H9 (cell line): ENCODE results near the gene SIN3A. TPM values are rescaled to one million over a fixed set of nuclear protein-coding genes. Genes with fewer than 3 reads are reported as not detected.

Experiments used
- DNase-seq: peaks from one replicate; pipeline ENCODE4 v3.0.0-alpha.2; 2017
- H2AFZ ChIP-seq: one replicate; pipeline ENCODE4 v1.6.1; 2013; ENCODE audit warnings: mild to moderate bottlenecking, low read length, control low read depth, moderate library complexity
- H2AK5ac ChIP-seq: 2 replicates; pipeline ENCODE4 v1.6.1; 2013; ENCODE audit warnings: low read length, control low read depth, mixed read lengths; ENCODE audit not compliant: insufficient read length
- H2BK120ac ChIP-seq: one replicate; pipeline ENCODE4 v1.6.1; 2013; ENCODE audit warnings: low read depth, mild to moderate bottlenecking, low read length, control low read depth, inconsistent platforms; ENCODE audit not compliant: poor library complexity, severe bottlenecking
- H2BK12ac ChIP-seq: 2 replicates; pipeline ENCODE4 v1.6.1; 2013; ENCODE audit warnings: low read length, control low read depth, mixed read lengths, low read depth; ENCODE audit not compliant: insufficient read length
- H2BK15ac ChIP-seq: 2 replicates; pipeline ENCODE4 v1.6.1; 2013; ENCODE audit warnings: low read depth, low read length, control low read depth
- H2BK20ac ChIP-seq: one replicate; pipeline ENCODE4 v1.6.1; 2013; ENCODE audit warnings: low read depth, mild to moderate bottlenecking, low read length, control low read depth, inconsistent platforms; ENCODE audit not compliant: poor library complexity, severe bottlenecking
- H2BK5ac ChIP-seq: 2 replicates; pipeline ENCODE4 v1.6.1; 2013; ENCODE audit warnings: low read length, control low read depth, mixed read lengths; ENCODE audit not compliant: insufficient read length
- H3K14ac ChIP-seq: 2 replicates; pipeline ENCODE4 v1.6.1; 2013; ENCODE audit warnings: low read length, control low read depth; ENCODE audit not compliant: insufficient read depth
- H3K18ac ChIP-seq: 2 replicates; pipeline ENCODE4 v1.6.1; 2013; ENCODE audit warnings: low read depth, mild to moderate bottlenecking, mixed read lengths, low read length, control low read depth; ENCODE audit not compliant: insufficient read length
- H3K23ac ChIP-seq: 2 replicates; pipeline ENCODE4 v1.6.1; 2013; ENCODE audit warnings: low read length, control low read depth, mixed read lengths, low read depth; ENCODE audit not compliant: insufficient read length
- H3K23me2 ChIP-seq: 2 replicates; pipeline ENCODE4 v1.6.1; 2013; ENCODE audit warnings: low read depth, mild to moderate bottlenecking, mixed read lengths, low read length, control low read depth; ENCODE audit not compliant: insufficient read length, poor library complexity, severe bottlenecking
- H3K27ac ChIP-seq: 2 replicates; pipeline ENCODE4 v1.5.1; 2013; ENCODE audit warnings: low read length, control low read depth, mixed read lengths, low read depth; ENCODE audit not compliant: insufficient read length
- H3K27me3 ChIP-seq: 2 replicates; pipeline ENCODE4 v1.6.1; 2013; ENCODE audit warnings: low read length, control low read depth, inconsistent platforms; ENCODE audit not compliant: insufficient read depth
- H3K4ac ChIP-seq: 2 replicates; pipeline ENCODE4 v1.6.1; 2013; ENCODE audit warnings: low read depth, mild to moderate bottlenecking, control low read depth, inconsistent platforms, low read length, moderate library complexity
- H3K4me1 ChIP-seq: 2 replicates; pipeline ENCODE4 v1.6.1; 2013; ENCODE audit warnings: low read length, control low read depth, inconsistent platforms; ENCODE audit not compliant: insufficient read depth
- H3K4me2 ChIP-seq: 2 replicates; pipeline ENCODE4 v1.6.1; 2013; ENCODE audit warnings: low read length, control low read depth, mixed read lengths; ENCODE audit not compliant: insufficient read length, insufficient read depth
- H3K56ac ChIP-seq: 2 replicates; pipeline ENCODE4 v1.6.1; 2013; ENCODE audit warnings: low read depth, mild to moderate bottlenecking, mixed read lengths, low read length, control low read depth; ENCODE audit not compliant: insufficient read length
- H3K79me1 ChIP-seq: 2 replicates; pipeline ENCODE4 v1.6.1; 2013; ENCODE audit warnings: low read depth, mild to moderate bottlenecking, moderate library complexity, low read length, control low read depth, inconsistent platforms; ENCODE audit not compliant: insufficient read depth, poor library complexity, severe bottlenecking
- H3K79me2 ChIP-seq: 2 replicates; pipeline ENCODE4 v1.6.1; 2013; ENCODE audit warnings: low read length, control low read depth, inconsistent platforms; ENCODE audit not compliant: insufficient read depth
- H3K9ac ChIP-seq: 2 replicates; pipeline ENCODE4 v1.6.1; 2013; ENCODE audit warnings: low read length, control low read depth, mixed read lengths; ENCODE audit not compliant: insufficient read length; ENCODE audit errors: extremely low read depth
- H3K9me3 ChIP-seq: one replicate; pipeline ENCODE4 v1.6.1; 2013; ENCODE audit warnings: low read depth, low read length, inconsistent platforms; ENCODE audit not compliant: control insufficient read depth
- H3T11ph ChIP-seq: one replicate; pipeline ENCODE4 v1.6.1; 2013; ENCODE audit warnings: mild to moderate bottlenecking, low read length, control low read depth, inconsistent platforms
- H4K20me1 ChIP-seq: one replicate; pipeline ENCODE4 v1.6.1; 2013; ENCODE audit not compliant: control insufficient read depth, insufficient read length, insufficient read depth
- H4K5ac ChIP-seq: 2 replicates; pipeline ENCODE4 v1.6.1; 2013; ENCODE audit warnings: low read depth, mild to moderate bottlenecking, mixed read lengths, low read length, control low read depth; ENCODE audit not compliant: insufficient read length
- H4K8ac ChIP-seq: replicated peaks from 2 replicates; pipeline ENCODE4 v1.6.1; 2013; ENCODE audit warnings: low read length, control low read depth, mixed read lengths, low read depth; ENCODE audit not compliant: insufficient read length
- H4K91ac ChIP-seq: 2 replicates; pipeline ENCODE4 v1.6.1; 2013; ENCODE audit warnings: low read depth, mild to moderate bottlenecking, moderate library complexity, mixed read lengths, low read length, control low read depth; ENCODE audit not compliant: insufficient read length
- H3K27ac Mint-ChIP-seq, 3 experiments: 2 replicates in 2 of 3; 3 replicates in 1 of 3; pipeline ENCODE4 v1.8.0; 2020 to 2021; ENCODE audit warnings: mixed read lengths in 3 of 3, mild to moderate bottlenecking in 1 of 3, moderate library complexity in 1 of 3
- H3K27me3 Mint-ChIP-seq: 2 replicates; pipeline ENCODE4 v1.8.0; 2021; ENCODE audit warnings: low read depth, mild to moderate bottlenecking, moderate library complexity, mixed read lengths
- H3K36me3 Mint-ChIP-seq, 3 experiments: 2 replicates in 2 of 3; 3 replicates in 1 of 3; pipeline ENCODE4 v1.8.0; 2020 to 2021; ENCODE audit warnings: low read depth in 3 of 3, mixed read lengths in 3 of 3; ENCODE audit not compliant: insufficient read depth in 1 of 3
- H3K4me1 Mint-ChIP-seq, 2 experiments: 2 replicates each; pipeline ENCODE4 v1.8.0; 2020; ENCODE audit warnings: mixed read lengths in 2 of 2
- H3K4me3 Mint-ChIP-seq, 2 experiments: 2 replicates in 1 of 2; 3 replicates in 1 of 2; pipeline ENCODE4 v1.8.0; 2020 to 2021; ENCODE audit warnings: mild to moderate bottlenecking in 2 of 2, mixed read lengths in 2 of 2, moderate library complexity in 1 of 2
- H3K9me3 Mint-ChIP-seq, 2 experiments: 2 replicates in 1 of 2; 3 replicates in 1 of 2; pipeline ENCODE4 v1.8.0; 2020; ENCODE audit warnings: mild to moderate bottlenecking in 2 of 2, mixed read lengths in 2 of 2, moderate library complexity in 1 of 2
- WGBS: extraction: QIAGEN DNeasy Blood & Tissue Kit; methylation state at CpG from one replicate; pipeline ENCODE4 v1.1.7; 2013; ENCODE audit warnings: missing lambda C conversion rate, low lambda C conversion rate, mixed read lengths; ENCODE audit not compliant: insufficient read length; ENCODE audit errors: extremely low coverage; 5-methylcytosine and 5-hydroxymethylcytosine counted together
- total RNA-seq: library from RNA; stranded (reverse); gene quantifications from 2 replicates; pipeline ENCODE4 v1.2.1, GENCODE V29; 2021
- TF ChIP-seq, protein P1 (sequence below): fragments of 200-600 bp; sonication (generic); conservative IDR thresholded peaks from 3 replicates; pipeline ENCODE4 v1.8.0; 2021; ENCODE audit warnings: antibody characterized with exemption, mild to moderate bottlenecking

The SIN3A gene
- total RNA-seq, 1 experiment from 2014 or later, result 102 TPM

DNA sequence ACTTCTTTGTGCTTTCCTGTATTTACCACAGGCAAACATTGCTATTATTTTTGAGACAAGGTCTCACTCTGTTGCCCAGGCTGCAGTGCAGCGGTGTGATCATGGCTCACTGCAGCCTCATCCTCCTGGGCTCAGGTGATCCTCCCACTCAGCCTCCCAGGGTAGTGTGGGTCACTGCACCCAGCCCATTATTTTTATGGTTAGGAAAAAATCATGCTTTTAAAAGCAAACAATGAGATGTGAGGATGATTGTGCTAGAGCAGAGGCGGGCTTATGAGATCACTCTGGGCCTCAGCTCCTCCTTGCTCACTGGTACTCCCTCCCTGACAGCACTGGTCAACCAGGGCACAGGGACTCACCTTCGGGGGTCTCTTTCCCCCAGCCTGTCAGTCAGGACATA lies 85.3 kb downstream of the SIN3A start:
- peaks cover 17 to 19% of the 10 kb centered on the region in 2 experiments for H3K4me1 Mint-ChIP-seq
- no peak overlapping the region for H3K27ac ChIP-seq
- no peak overlapping the region for H4K91ac ChIP-seq
- H2BK5ac ChIP-seq, result no peak overlapping the region
- H3K4me1 ChIP-seq, result no peaks in the 10 kb centered on the region; the same call in 1 of the 2 replicates
- peaks cover 1% of the 10 kb centered on the region; the same call in 1 of the 2 replicates for H3K27me3 Mint-ChIP-seq
- H2BK15ac ChIP-seq, result no peak overlapping the region
- TF ChIP-seq, protein P1, sequence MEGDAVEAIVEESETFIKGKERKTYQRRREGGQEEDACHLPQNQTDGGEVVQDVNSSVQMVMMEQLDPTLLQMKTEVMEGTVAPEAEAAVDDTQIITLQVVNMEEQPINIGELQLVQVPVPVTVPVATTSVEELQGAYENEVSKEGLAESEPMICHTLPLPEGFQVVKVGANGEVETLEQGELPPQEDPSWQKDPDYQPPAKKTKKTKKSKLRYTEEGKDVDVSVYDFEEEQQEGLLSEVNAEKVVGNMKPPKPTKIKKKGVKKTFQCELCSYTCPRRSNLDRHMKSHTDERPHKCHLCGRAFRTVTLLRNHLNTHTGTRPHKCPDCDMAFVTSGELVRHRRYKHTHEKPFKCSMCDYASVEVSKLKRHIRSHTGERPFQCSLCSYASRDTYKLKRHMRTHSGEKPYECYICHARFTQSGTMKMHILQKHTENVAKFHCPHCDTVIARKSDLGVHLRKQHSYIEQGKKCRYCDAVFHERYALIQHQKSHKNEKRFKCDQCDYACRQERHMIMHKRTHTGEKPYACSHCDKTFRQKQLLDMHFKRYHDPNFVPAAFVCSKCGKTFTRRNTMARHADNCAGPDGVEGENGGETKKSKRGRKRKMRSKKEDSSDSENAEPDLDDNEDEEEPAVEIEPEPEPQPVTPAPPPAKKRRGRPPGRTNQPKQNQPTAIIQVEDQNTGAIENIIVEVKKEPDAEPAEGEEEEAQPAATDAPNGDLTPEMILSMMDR, result no peak
- no peak for DNase-seq
- WGBS, result no CpG with 5 or more reads among the region's 3 CpGs
- H3K14ac ChIP-seq, result no peak overlapping the region
- H3K27me3 ChIP-seq, result no peaks in the 10 kb centered on the region
- no peak overlapping the region for H3K18ac ChIP-seq
- no peak overlapping the region for H4K8ac ChIP-seq
- H3K9ac ChIP-seq, result no peak overlapping the region
- H4K5ac ChIP-seq, result no peak overlapping the region
- H3K56ac ChIP-seq, result no peak overlapping the region
- H2BK120ac ChIP-seq, result no peak overlapping the region
- H3K9me3 Mint-ChIP-seq, result no peaks in the 10 kb centered on the region
- no peak overlapping the region for H2BK20ac ChIP-seq
- H3K23ac ChIP-seq, result no peak overlapping the region
- no peaks in the 10 kb centered on the region for H3K79me2 ChIP-seq
- H3K4ac ChIP-seq, result no peak overlapping the region
- H3K4me2 ChIP-seq, result no peak overlapping the region
- no peaks in the 10 kb centered on the region for H3K9me3 ChIP-seq
- no peak overlapping the region for H3K4me3 Mint-ChIP-seq
- no peak overlapping the region for H2BK12ac ChIP-seq
- no peak overlapping the region for H2AK5ac ChIP-seq
- H3K27ac Mint-ChIP-seq, result no peak overlapping the region
- H3K36me3 Mint-ChIP-seq, result peaks cover 14 to 40% (median 38%) of the 10 kb centered on the region in 3 experiments; a peak in 6 of 7 replicates
- H4K20me1 ChIP-seq, result no peaks in the 10 kb centered on the region
- H3T11ph ChIP-seq, result no peak overlapping the region
- H2AFZ ChIP-seq, result no peak overlapping the region
- no peaks in the 10 kb centered on the region for H3K79me1 ChIP-seq
- H3K23me2 ChIP-seq, result no peaks in the 10 kb centered on the region
